HG03280 (cell line): ENCODE measurements around the gene HPF1.
A peak's percentile ranks its signal among the peaks of the same experiment; 100 is the strongest.
"Not testable (repeated sequence)": the region's sequence is repeated elsewhere in the genome, so short reads cannot be mapped to it uniquely, and the experiment has no call there.

Experiments used
- ATAC-seq: cut with Tn5 transposase; IDR thresholded peaks from one replicate; pipeline ENCODE4 v1.9.1; 2021; ENCODE audit warnings: mild to moderate bottlenecking, moderate library complexity; ENCODE audit not compliant: unreplicated experiment

HPF1 gene

GRCh38 chr4:169757575-169758184, at the start of gene HPF1:
HPF1 (minus strand) TSS chr4:169757944; CDS start chr4:169757877, 67 bp downstream.
- ATAC-seq: peak; percentile 97

DNA sequence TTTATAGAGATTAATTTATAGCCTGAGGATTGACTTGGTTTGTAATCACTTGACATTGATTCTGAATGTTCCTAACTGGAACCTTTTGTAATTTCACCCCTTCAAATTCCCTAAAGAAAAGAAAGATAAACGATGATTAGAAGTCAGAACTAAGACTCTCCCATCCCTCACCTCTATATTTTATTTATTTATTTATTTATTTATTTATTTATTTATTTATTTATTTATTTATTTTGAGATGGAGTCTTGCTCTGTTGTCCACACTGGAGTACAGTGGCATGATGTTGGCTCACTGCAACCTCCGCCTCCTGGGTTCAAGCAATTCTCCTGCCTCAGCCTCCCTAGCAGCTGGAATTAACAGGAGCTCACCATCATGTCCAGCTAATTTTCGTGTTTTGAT, 49.0 kb upstream of the HPF1 start:
- ATAC-seq: not testable (repeated sequence)

DNA sequence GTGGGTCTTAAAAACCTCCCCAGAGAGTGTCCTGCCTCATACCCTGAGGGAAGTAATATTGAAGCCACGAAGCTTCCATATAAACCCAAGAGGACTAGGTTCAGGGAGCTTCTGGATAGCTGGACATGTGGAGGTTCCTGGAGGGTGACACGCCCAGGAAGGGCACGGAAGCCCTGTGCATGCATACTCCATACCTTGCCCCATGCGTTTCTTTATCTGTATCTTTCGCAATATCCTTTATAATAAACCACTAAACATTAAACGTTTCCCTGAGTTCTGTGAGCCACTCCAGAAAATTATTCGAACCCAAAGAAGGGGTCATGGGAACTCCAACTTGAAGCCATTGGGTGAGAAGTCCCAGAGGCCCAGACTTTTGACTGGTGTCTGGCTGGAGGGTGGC, 45.7 kb upstream of the HPF1 start:
- ATAC-seq: no peak

DNA sequence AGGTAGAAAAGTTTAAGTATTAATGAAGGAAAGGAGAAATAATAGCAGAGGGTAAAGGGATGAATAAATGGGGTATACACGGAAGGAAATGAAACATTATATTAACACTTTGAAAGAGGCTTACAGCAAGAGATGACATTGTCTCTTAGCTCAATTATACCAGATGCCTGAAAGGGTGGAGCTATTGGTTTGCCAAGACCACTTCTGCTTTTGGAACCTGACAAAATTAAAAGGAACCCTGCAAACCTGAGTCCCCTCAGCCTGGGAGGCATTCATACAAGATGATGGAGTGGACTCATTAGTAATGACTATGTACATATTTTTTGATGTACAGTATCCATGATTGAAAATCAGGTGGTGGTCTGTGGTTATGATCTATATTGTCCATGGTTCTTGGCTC, 45.1 kb upstream of the HPF1 start:
- ATAC-seq: no peak

DNA sequence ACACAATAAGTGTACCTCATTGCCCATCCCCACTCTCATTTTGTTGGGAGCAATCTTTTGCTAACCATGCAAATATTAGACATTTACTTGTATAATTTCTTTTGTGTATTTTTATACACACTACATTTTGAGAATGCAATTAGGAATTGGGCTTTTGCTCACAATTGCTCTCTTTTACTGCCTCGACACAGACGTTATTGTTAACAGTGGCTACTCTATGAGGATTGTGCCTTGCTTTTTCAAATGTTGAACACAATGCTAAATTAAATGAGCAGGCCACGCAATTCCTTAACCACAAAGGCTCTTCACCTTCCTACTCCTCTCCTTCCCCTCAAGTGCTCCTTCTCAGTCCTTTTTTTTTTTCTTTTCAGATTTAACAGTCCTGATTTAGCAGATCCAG, 42.8 kb upstream of the HPF1 start:
- ATAC-seq: no peak

DNA sequence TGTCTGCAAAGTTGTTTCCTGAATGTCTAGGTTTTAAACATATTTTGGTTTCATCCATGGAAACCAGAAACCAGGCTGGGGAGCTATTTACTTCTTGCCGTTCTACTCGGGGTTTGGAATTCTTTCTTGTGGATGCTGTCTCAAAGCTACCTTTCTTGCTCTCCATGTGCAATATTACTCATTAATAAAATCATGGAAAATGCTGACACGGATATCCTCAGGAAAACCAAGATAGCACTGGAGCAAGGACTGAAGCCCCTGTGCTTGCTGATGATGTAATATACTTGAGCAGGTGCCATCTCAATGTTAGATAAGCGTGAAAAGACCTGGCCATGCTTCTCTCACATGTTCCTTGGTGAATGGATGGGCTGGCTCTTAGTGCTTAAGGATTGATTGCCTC, 41.5 kb upstream of the HPF1 start:
- no peak for ATAC-seq

DNA sequence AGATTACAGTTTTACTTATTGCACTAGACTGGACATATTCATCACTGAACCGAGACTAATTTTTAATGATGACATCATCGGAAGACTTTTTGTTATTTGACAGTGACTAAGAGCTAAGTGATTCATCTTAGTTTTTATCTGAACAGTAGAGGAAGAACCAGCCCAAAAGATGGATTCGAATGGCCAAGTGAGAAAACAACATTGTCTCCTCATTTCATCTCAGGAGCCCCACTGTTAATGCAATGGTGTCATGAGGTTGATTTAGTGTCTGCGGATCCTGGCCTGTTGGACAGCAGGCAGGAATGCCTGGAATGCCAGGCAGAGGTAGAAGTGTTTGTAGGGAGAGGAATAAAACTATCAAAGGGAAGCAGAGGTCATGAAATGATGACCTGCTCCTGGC, 37.8 kb upstream of the HPF1 start:
- no peak for ATAC-seq

DNA sequence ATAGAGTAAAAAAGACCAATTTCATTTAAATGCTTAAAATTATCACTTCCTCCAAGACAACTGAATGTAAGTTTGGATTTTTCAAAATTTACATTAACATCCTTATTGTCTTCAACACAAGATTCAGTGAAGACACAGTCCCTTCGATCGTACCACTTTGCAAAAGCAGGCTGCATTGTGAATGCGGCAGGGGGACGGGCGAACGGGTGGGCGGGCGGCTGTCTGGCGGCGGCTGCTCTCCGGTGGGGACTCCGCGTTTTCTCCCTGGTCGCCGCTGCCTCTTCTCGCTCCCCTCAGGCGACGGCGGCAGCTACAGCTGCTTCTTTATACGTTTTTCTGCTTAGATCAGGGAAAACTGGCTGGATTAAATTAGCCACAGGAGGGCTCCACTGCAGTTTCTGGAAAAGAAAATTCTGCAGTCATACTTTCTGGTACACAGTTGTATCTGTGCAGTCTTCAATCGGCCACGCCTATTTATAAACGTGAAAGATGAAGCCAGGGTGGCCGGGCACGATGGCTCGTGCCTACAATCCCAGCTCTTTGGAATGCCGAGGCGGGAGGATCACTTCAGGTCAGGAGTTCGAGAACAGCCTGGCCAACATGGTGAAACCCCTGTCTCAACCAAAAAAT, 33.9 kb upstream of the HPF1 start:
- no peak for ATAC-seq

DNA sequence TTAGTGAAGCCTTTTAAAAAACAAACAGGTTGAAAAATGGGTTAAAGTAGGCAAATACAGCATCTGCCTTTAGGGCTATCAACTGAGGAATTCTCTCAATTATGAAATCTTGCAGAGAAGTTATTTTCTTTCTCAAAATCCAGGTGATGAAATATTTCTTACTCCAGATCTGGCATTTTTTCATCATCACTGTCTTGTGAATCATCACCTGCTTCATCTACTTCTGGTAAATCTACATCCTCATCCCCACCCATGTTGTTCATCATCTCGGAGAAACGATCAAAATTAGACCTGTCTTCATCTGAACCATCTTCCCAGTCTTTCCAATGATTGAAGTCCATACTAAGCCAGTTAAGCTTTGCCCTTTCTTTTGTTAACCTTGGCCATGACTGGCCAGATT, 33.3 kb upstream of the HPF1 start:
- ATAC-seq: no peak

- no peak for ATAC-seq
Observed at GRCh38 chr4:169774466-169775445, 17.0 kb upstream of the HPF1 start.

DNA sequence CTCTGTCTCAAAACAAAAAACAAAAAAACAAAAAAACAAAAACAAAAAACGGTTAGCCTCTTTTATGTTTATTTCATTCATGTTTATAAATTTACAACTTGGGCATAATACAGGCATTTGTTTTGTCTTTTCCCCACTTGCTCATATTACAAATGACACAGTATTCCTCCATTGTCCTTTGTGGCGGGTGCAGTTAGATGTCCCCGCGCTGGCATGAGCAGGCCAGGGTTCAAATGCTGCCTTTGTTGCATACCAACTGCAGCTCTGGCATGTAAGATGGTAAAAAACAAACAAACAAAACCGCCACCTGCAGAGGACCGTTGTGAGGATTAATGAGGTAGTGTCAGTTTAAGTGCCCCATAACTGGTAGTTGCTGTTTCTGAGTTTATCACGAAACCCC, 16.1 kb upstream of the HPF1 start:
- no peak for ATAC-seq

DNA sequence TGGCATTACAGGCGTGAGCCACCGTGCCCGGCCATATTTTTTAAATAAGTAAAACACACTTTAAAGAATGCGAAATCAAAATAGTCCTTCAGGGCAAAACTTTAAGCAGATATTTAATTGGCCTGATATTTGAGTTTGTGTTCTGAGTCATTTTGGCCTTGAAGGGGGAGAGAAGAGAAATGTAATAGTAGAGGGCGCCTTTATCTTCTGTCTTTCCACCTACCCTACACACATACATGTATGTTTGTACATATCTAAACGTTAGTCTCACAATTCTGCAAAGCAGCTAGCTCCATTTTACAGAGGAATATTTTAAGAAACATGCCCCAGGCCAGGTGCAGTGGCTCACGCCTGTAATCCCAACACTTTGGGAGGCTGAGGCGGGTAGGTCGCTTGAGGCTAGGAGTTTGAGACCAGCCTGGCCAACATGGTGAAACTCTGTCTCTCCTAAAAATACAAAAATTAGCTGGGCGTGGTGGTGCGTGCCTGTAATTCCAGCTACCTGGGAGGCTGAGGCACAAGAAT, 13.9 kb upstream of the HPF1 start:
- ATAC-seq: not testable (repeated sequence)

GRCh38 chr4:169770416-169770815, 12.7 kb upstream of the HPF1 start:
- ATAC-seq: no peak

DNA sequence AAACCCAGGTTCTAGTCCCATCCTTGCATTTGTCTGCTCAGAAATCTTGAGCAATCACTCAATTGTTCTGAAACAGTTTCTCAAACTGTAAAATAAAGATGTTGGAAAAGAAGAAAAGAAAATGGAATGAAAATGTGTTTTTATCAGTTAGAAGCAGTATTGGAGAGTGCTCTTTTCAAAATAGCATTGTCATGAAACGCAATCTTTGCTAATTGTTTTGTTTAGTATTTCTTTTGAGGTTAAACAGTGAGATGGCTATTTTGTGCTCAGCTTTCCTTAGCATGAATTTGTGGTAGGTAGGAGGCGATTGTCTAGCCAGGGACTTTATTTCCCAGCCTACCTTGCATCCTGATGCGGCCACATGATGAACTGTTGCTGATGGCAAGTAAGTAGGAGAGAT, 10.6 kb upstream of the HPF1 start:
- ATAC-seq: no peak

DNA sequence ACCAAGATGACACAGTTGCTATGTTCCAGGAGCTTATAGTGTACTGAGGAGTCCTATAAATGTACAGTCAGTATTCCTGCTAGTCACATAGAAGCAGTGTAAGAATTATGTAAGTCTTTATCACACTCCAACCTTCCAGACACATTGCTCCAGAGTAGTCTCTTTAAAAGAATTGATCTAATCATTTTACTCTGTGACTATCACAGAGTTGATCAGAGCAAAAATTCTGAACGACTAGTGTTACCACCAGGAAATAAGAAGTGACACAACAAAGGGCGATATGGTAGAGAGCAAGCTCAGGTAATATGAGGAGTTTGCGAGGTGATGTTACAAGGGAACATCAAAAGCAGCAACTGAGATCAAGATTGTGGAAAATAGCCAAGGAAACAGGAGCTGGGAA, 9.0 kb upstream of the HPF1 start:
- ATAC-seq: no peak

DNA sequence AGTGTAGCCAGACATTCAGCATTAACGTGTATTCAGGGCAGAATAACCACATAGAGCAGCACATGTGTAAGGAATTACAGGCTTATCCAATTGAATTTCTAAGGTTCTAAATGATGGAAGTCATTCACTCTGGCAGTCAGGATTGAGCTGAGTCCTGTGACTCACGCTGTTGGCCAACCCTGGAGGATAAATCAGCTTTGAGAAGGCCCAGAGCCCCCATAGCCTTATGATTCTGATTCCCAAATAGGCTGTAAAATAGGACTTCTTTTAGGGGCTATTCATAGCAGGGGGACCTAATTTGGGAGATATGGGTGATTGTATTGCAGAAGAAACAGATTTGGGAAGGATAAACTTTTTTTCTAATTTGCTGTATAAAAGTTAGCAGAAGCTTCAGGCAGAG, 8.1 kb upstream of the HPF1 start:
- no peak for ATAC-seq

- ATAC-seq: no peak
Observed at GRCh38 chr4:169761846-169762245, 4.1 kb upstream of the HPF1 start.

- no peak for ATAC-seq
Observed at GRCh38 chr4:169758401-169758962, 738 bp upstream of the HPF1 start.

GRCh38 chr4:169756971-169757574, 671 bp downstream of the HPF1 start:
- peak; percentile 18 for ATAC-seq

DNA sequence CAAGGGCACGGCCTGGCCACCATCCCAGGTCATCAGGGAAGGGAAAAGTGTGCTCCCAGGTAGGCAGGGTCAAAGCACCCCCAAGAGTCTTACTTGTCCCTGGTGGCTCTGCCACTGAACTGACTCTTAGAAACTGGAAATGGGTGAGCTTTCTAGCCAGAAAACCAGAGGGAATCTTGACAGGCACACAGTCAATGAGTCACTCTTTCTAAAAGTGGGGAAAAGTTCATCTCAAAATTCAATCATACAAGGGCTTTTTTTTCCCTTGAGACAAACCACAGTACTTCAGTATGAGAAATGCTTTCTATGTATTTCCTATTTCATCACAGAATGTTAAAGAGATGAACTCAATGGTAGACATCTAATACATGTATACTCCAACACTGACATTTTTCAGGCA, 12.5 kb downstream of the HPF1 start:
- no peak for ATAC-seq

DNA sequence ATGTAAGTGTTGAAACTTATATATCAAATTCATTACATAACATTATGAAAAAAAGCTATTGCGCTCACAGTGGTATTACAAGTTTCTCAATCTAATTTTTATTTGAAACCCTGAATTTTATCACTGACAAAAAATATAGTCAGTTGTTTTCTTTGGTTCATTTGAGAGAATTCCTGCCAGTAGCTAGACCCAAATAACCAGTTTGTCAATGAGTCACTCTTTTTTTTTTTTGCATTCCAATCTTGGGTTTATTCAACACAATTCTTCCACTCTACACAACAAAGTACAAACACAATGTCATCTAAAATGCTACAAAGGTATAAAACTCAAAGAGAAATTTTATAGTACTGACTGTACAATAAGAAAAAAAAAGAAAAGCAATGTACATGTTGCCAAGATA, 13.1 kb downstream of the HPF1 start:
- no peak for ATAC-seq
